ENCODE measurements around the gene MT4. TPM values are rescaled to one million over a fixed set of nuclear protein-coding genes. Genes with fewer than 3 reads are reported as not detected.
"Not testable (repeated sequence)": the region's sequence is repeated elsewhere in the genome, so short reads cannot be mapped to it uniquely, and the experiment has no call there.

MT4 gene
- total and polyA plus RNA-seq, 2 experiments from 2014 or later, result not detected

DNA sequence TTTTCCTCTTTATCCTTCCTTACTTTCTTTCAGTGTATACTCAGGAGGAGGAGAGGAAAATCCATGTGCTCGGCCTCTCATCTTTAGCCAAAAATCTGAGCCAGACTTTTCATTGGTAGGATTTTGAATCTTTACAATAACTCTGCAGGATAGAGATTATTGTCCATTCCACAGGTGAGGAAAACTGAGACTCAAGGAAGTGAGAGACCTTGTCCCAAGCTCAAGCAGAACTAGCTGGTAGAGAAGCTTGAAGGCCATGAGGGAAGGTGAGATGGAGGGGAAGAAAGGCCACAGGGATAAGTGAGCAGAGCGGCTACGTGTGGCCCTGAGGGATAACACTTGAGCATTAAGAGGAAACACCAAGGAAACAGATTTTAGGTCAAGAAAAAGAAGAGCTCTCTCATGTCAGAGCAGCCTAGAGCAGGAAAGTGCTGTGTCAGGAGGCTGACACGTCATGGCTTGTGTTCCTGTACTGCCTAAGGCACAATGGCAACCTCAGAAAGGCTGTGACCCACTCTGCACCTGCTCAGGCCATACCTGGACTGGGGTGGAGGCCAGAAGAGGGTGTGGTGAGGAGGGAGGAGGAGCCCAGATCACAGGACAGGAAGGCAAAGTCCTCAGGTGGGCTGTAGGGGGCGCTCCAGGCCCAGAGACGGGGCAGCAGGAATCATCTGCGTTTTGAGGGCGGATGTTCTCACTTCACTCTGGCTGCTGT, 11.9 kb downstream of the MT4 start:
- DNase-seq (ENCODE audit: low read depth in 1 of 2, low spot score in 1 of 2), result peak; percentile 49 to 79
- H3K36me3 ChIP-seq, result no peaks in the 10 kb centered on the region
- H3K4me1 ChIP-seq (ENCODE audit: low read depth), result no peaks in the 10 kb centered on the region
- no peak overlapping the region for H3K27ac ChIP-seq
- no peaks in the 10 kb centered on the region for H3K9me3 ChIP-seq (ENCODE audit: low read depth)
- H3K27me3 ChIP-seq, result no peaks in the 10 kb centered on the region
- TF ChIP-seq, protein P1, sequence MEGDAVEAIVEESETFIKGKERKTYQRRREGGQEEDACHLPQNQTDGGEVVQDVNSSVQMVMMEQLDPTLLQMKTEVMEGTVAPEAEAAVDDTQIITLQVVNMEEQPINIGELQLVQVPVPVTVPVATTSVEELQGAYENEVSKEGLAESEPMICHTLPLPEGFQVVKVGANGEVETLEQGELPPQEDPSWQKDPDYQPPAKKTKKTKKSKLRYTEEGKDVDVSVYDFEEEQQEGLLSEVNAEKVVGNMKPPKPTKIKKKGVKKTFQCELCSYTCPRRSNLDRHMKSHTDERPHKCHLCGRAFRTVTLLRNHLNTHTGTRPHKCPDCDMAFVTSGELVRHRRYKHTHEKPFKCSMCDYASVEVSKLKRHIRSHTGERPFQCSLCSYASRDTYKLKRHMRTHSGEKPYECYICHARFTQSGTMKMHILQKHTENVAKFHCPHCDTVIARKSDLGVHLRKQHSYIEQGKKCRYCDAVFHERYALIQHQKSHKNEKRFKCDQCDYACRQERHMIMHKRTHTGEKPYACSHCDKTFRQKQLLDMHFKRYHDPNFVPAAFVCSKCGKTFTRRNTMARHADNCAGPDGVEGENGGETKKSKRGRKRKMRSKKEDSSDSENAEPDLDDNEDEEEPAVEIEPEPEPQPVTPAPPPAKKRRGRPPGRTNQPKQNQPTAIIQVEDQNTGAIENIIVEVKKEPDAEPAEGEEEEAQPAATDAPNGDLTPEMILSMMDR (IDR thresholded peaks at IDR 0.05; ENCODE audit: low read depth, low read length), result peak; percentile 86
- no peak overlapping the region for H3K4me3 ChIP-seq

DNA sequence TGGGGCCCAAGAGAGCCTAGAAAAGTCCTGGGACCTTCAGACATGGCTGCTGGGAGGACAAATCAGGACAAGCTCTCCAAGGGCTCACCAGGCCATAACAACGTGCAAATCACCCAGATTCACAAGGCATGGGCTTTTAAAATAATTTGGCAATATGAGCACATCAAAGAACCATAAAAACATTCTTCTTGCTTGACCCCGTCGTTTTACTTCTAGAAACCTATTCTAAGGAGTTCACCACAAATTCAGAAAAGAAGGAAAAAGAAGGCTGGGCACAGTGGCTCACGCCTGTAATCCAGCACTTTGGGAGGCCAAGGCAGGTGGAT, 12.4 kb downstream of the MT4 start:
- H3K9me3 ChIP-seq (ENCODE audit: low read depth), result no peaks in the 10 kb centered on the region
- no peaks in the 10 kb centered on the region for H3K36me3 ChIP-seq
- TF ChIP-seq, protein P1 (IDR thresholded peaks at IDR 0.05; ENCODE audit: low read depth, low read length), result no peak
- no peak for DNase-seq (ENCODE audit: low read depth in 1 of 2, low spot score in 1 of 2)
- H3K27me3 ChIP-seq, result no peaks in the 10 kb centered on the region
- H3K27ac ChIP-seq, result no peak overlapping the region
- no peaks in the 10 kb centered on the region for H3K4me1 ChIP-seq (ENCODE audit: low read depth)
- no peak overlapping the region for H3K4me3 ChIP-seq

DNA sequence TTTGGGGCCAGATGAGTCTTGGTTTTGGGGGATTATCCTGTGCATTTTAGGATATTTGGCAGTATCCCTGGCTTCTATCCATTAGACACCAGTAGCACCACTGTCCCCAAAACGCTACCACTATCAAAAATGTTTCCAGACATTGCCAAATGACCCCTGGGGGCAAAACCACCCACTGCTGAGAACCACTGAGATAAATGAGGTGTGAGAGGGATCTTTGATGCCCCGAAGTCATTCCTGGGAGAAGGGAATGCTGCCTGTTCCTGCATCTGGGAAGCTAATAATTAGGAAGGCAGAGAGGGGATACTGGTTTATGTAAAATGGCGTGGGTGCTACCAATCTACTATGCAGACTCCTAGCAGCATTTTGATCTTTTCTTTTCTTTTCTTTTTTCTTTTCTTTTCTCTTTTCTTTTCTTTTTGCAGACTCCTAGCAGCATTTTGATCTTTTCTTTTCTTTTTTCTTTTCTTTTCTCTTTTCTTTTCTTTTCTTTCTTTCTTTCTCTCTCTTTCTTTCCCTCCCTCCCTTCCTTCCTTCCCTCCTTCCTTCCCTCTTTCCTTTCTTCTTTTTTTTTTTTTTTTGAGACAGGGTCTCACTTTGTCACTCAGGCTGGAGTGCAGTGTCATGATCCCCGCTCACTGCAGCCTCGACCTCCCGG, 15.6 kb downstream of the MT4 start:
- H3K27me3 ChIP-seq, result peaks cover 7% of the 10 kb centered on the region
- H3K4me3 ChIP-seq, result no peak overlapping the region
- H3K36me3 ChIP-seq, result no peaks in the 10 kb centered on the region
- DNase-seq (ENCODE audit: low read depth in 1 of 2, low spot score in 1 of 2), result no peak
- H3K9me3 ChIP-seq (ENCODE audit: low read depth), result no peaks in the 10 kb centered on the region
- TF ChIP-seq, protein P1 (IDR thresholded peaks at IDR 0.05; ENCODE audit: low read depth, low read length), result no peak
- H3K27ac ChIP-seq, result no peak overlapping the region
- H3K4me1 ChIP-seq (ENCODE audit: low read depth), result no peaks in the 10 kb centered on the region

DNA sequence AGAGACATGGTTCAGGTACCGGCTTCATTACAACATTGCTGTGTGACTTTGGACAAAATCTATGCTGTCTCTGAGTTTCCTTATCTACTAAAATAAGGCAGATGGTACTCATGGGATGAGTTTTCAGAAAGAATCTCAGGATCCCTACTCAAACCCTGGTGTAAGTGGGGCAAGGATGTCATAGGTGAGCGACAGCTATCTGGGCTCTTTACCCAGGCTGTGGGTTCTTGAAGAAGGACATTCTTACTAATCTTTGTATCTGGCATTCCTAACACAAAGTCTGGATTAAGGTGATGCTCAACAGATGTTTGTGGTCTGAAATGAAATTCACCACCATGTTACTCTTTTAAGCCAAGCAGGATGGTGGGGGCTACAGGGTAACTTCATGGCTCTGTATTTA, 18.0 kb downstream of the MT4 start:
- not testable (repeated sequence) for H3K27ac ChIP-seq; DNase-seq (ENCODE audit: low read depth in 1 of 2, low spot score in 1 of 2); H3K4me3 ChIP-seq; H3K9me3 ChIP-seq (ENCODE audit: low read depth); H3K36me3 ChIP-seq; H3K4me1 ChIP-seq (ENCODE audit: low read depth)
- H3K27me3 ChIP-seq, result peaks cover 31% of the 10 kb centered on the region

DNA sequence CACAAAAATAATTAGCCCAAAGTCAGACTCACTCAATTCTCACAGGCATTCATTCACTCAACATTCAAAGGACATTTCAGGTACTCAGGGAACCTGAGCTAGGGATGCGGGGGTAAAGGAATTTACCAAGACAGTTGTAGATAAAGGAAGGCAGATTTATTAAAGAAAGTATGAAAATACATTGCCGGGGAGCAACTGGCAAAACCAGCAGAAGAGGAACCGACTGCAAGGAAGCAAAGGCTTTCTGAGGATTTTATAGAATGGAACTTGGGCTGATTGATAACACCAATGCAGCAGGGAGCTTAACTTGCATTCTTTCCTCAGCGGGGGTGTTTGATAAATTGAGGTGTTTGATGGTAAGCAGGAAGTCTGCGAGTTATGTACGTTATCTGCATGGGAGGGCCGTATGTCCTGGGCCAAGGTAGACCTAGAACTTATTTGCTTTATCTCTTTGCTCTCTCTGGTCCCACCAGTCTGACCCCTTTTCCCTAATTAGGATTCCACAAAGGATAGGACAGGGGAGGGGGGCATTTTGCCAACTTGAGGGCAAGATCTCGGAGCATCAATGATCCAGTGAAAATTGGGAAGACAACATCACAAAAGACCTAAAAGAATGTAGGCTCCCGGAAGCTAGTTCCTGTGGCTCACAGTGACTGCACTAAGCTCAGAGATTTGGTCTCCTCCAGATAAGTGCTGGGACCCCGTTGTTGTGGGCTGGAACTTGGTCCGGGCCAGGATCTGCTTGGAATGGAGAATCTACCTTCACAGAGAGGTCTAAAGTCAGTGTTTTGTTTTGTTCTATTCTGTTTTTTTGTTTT, 18.7 kb downstream of the MT4 start:
- Histone ChIP-seq H3K4me3 (no peak overlapping the region), H3K9me3 (ENCODE audit: low read depth) (no peaks in the 10 kb centered on the region), H3K27me3 (peaks cover 37% of the 10 kb centered on the region), H3K4me1 (ENCODE audit: low read depth) (no peaks in the 10 kb centered on the region), H3K27ac (no peak overlapping the region), H3K36me3 (no peaks in the 10 kb centered on the region)
- TF ChIP-seq, protein P1 (IDR thresholded peaks at IDR 0.05; ENCODE audit: low read depth, low read length), result no peak
- DNase-seq (ENCODE audit: low read depth in 1 of 2, low spot score in 1 of 2), result no peak

DNA sequence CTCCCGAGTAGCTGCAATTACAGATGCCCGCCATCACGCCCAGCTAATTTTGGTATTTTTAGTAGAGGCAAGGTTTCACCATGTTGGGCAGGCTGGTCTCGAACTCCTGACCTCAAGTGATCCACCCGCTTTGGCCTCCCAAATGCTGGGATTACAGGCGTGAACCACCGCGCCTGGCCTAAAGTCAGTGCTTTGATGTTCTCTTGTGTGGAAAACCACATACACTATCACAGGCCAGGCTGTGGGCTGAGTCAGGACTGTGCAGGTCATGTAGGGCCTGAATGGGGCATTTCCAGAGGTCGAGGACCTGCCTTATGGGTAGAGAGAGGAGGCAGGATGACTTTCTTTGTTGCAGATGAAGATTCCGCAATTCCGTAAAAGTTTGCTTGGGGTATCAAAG, 19.4 kb downstream of the MT4 start:
- peaks cover 44% of the 10 kb centered on the region for H3K27me3 ChIP-seq
- no peaks in the 10 kb centered on the region for H3K9me3 ChIP-seq (ENCODE audit: low read depth)
- no peak overlapping the region for H3K4me3 ChIP-seq
- TF ChIP-seq, protein P1 (IDR thresholded peaks at IDR 0.05; ENCODE audit: low read depth, low read length), result no peak
- no peaks in the 10 kb centered on the region for H3K4me1 ChIP-seq (ENCODE audit: low read depth)
- no peak overlapping the region for H3K27ac ChIP-seq
- no peaks in the 10 kb centered on the region for H3K36me3 ChIP-seq
- no peak for DNase-seq (ENCODE audit: low read depth in 1 of 2, low spot score in 1 of 2)

Data from cardiac muscle cell (in vitro differentiated cells and primary cell).